ENCODE data around the gene TUBB4A.

- TF ChIP-seq CTCF (IDR thresholded peaks at IDR 0.05; ENCODE audit: low read depth, low read length): no peak
- no peak for TF ChIP-seq POLR2A (IDR thresholded peaks at IDR 0.05; ENCODE audit: extremely low read depth, insufficient read length)
Measured at GRCh38 chr19:6489278-6490061, 12.6 kb downstream of the TUBB4A start.

Data from NB4 (cell line).